HG02678 (cell line): ENCODE data around the gene SPHK1.

Source experiments
- ATAC-seq: cut with Tn5 transposase; IDR thresholded peaks from one replicate; pipeline ENCODE4 v1.9.1; 2021; ENCODE audit warnings: mild to moderate bottlenecking, moderate library complexity; ENCODE audit not compliant: unreplicated experiment

The SPHK1 gene

DNA sequence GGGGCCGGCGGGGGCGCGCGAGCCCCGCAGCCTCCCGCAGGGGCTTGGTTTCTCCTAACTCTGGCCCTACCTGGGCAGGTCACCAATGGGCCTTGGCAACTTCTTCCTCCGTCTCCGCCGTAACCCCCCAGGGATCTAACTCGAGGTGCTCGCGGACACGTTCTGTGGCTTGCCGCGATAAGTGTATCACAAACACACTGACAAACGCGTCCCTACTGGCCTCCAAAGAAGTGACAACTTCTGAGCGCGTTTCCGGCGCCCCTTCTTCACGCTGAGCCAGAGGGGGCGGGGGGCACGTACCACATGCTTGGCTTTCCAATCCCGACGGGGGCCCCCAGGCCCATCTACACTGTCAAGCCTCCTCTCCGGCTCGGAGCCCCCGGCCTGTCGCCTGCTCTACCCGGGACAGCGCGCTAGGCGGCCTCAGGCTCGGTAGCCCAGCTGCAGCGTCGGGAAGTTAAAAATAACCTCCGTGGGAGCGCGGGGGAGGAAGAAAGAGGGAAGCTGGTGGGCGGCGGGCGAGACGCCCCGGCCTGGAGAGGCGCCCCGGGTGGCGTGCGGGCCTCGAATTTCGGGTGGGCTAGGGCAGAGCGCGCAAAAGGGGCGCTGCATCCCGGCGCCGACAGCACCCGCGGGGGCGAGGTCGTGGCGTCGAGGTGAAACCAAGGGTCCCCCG, 725 bp upstream of the SPHK1 start:
- ATAC-seq = peak; percentile 13

- no peak for ATAC-seq
Observed at GRCh38 chr17:76384987-76385891, 830 bp downstream of the SPHK1 start.

DNA sequence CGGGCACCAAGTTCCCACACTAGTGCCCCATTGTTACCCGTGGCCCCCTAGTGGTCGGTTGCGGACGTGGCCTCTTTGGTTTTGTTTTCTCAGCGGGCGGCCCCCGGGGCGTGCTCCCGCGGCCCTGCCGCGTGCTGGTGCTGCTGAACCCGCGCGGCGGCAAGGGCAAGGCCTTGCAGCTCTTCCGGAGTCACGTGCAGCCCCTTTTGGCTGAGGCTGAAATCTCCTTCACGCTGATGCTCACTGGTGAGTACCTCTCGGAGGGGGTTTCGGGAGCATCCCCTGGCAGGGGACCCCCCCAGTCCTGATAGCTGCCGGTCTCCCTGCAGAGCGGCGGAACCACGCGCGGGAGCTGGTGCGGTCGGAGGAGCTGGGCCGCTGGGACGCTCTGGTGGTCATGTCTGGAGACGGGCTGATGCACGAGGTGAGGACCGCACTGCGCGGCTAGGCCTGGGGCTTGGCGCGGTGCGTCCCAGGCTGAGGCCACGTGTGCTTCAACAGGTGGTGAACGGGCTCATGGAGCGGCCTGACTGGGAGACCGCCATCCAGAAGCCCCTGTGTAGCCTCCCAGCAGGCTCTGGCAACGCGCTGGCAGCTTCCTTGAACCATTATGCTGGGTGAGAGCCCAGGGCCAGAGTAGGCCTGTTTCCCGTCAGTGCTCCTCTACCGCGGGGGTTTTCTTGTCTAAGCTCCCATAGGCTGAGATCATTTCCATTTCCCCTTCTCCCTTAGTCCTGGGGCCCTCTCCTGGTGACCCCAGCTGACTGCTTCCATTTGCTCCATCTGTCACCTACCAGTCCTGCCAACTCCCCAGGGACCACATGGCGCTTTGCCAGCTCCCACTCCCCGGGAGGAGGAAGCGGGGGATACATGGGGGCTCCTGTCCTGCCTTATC, 1.7 kb downstream of the SPHK1 start:
- no peak for ATAC-seq

GRCh38 chr17:76386966-76387765, 2.8 kb downstream of the SPHK1 start:
- no peak for ATAC-seq

DNA sequence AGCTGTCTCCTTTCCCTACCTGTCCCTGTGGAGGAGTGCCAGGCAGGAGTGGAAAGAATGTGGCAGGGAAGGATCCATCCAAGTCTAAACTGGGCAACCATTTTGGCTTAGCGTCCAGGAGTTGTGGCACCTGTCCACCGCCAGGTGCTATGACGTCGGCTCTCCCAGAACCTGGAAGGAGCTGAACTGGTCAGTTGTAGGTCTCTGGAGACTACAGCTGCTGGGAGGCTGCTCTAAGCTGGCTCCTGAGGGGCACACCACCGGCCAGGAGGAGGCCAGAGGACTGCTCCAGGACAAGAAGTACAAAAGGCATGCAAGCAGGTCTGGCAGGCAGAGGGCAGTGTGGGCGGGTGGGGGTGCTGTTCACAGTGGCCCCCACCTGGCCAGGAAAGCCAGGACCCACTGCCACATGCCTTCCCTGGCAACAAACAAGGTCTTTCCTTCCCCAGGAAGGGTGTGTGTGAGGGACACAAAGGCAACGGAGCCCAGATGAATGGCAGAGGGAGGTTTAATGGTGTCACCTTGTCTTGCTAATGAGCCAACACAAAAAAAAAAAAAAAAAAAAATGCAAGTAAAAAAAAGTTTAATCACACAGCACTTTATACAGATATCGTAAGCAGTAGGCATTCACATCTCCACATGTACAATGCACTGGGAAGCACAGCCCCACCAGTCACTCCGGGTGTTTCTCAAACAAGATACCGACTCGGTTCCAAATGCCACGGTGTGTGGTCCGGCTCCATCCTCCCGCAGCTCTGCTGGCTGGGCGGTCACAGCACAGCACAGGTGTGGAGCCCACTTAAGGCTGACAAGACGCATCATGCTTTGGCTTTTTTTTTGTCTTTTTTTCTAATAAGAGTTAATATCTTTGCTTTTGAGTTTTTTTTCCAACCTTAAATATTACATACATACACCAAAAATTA, 4.8 kb downstream of the SPHK1 start:
- ATAC-seq = no peak

GRCh38 chr17:76390003-76390421, 5.6 kb downstream of the SPHK1 start:
- ATAC-seq = no peak

- ATAC-seq = no peak
Observed at GRCh38 chr17:76391200-76391715, 6.8 kb downstream of the SPHK1 start.

GRCh38 chr17:76394166-76394565, 9.8 kb downstream of the SPHK1 start:
- ATAC-seq = no peak

DNA sequence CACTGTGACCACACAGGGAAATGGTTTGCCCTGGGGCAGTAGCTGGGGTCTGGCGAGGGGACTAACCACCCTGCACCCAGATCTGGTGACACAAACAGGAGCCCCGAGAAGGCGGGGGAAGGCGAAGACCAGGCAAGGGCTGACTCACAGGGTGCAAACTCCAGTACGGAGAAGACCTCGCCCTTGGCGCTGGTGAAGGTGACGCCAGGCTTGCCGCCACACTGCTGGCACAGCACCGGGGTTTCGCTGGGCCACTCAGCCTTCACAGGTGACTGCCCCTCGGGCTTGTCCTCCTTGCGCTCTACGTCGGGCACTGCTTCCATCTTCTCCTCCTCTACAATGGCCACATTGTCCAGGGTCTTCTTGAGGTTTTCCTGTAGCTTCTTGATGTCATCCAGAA, 11.6 kb downstream of the SPHK1 start:
- ATAC-seq = no peak

DNA sequence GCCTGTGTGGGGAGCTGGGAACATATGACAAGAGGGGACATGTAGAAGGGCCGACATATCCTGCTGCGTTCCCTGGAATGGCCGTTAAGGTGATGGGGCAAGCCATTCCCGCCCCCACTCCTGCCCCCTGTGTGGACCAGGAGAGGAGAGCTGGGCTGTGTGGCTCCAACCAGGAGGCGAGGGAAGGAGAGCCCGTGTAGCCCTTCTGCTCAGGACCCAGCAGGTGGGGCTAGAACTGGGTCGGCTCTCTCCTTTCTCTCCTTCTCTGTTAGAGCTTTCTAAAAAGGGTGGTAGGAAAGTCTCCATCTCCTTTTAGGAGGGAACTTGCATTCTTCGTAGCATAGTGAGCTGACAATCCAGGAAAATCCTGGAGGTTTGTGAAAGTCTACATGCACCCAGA, 12.8 kb downstream of the SPHK1 start:
- no peak for ATAC-seq

DNA sequence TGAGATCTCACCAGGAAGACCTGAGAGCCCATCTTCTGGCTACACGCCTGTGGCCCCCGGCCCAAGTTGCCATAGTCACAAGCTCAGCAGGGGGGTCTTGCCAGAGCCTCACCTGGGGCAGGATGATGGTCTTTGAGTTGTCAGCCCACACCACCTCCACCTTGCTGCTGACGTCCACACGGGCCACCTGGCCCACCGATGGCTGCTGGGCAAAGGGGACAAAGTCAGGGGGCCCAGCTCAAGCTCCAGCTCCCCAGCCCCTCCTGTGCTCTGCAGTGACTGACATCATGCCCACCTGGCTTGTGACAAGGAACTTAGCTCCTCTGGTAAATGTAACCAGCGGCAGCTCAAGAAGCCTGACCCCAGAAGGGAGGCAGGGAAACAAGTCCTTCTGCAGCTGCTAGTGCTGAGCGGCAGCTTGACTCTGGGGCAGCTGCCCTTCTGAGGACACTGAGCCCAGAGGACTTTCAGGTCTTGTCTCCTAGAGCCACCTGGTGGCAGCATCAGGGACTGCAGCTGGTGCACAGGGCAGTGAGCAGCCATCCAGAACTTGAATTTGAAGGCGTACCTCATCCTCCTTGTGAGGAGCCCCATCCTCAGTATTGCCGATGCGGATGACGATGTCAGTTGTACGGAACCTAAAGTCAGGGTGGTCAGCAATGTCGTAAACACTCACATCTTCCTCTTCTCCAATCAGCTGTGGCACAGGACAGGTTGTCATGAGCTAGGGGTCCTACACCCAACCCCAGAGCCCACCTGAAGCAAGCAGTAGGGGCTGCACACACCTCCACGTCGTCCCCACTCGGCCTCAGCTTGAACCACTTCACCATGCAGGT, 13.5 kb downstream of the SPHK1 start:
- peak; percentile 43 for ATAC-seq

- no peak for ATAC-seq
Observed at GRCh38 chr17:76398523-76399174, 14.2 kb downstream of the SPHK1 start.

DNA sequence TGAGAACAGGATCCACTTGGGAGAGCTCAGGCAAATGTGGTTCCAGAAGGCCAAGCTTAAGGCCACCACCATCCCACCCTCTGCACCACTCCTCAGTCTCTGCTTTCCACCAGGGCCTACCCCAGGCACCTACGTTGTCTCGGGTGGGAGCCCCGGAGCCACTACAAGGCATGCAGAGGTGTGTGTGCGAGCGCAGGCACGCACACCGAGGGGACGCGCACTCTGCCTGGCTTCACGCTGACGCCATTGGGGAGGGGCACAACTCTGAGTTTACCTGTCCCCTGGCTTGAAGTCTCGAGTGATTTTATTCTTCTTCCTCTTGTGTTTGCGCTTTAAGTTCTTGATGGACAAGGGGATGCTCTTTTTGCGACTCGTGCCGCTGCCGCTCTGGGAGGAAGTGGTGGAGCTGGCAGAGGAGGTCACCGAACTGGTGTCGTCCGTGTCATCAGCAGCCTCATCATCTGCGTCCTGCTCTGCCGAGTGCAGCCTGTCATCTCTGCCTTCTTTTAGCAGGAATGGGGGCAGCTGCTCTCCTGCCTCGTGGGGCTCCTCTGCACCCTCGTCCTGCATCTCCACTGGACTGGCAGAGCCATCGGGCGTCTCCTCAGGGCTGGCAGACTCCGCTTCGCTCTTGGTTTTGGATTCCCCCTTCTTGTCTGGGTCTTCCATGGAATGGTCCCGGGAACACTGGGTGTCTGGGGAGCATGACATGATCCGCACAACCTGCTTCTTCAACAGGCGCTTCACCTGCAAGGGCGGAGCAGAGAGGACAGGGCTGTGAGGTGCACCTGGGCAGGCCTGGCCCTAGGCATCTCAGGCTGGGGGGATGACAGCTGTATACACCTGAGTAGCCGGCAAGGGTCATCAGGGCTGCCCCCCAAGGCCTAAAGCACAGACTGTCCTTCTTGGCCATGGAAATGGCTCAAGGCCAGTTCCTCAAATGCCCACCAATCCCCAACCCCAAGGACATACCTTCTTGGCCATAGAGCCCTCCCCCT, 15.1 kb downstream of the SPHK1 start:
- no peak for ATAC-seq

DNA sequence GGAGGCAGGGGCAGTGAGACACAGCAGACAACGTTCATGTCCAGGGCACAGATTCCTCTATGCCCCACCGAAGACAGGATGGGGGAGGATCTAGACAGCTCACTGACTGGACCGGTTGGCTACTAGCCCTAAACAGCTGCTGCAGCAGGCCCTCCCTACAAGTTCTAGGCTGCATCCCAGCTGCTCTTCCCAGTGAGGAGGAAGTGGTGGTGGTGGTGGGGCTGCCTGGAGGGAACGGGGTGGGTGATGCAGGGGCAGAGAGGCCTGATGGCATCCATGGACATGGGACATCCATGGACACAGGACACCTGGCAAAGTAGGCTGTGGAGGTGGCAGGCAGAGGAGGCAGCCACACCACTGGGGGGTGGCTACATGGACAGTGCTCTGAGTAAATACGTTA, 18.3 kb downstream of the SPHK1 start:
- no peak for ATAC-seq

GRCh38 chr17:76404256-76404655, 19.8 kb downstream of the SPHK1 start:
- no peak for ATAC-seq

GRCh38 chr17:76404976-76405563, 20.7 kb downstream of the SPHK1 start:
- no peak for ATAC-seq
